Neural crest cell (in vitro differentiated cells): ENCODE data around the gene TNRC6B. TPM values are rescaled to one million over a fixed set of nuclear protein-coding genes. Genes with fewer than 3 reads are reported as not detected.

Experiments
- DNase-seq: peaks from one replicate; pipeline ENCODE4 v3.0.0; 2021; ENCODE audit warnings: low read depth, mixed read lengths, low spot score
- H3K27ac Mint-ChIP-seq: one replicate; pipeline ENCODE4 v1.8.0; 2021; ENCODE audit warnings: mild to moderate bottlenecking, mixed read lengths; ENCODE audit not compliant: unreplicated experiment
- H3K27me3 Mint-ChIP-seq: 2 replicates; pipeline ENCODE4 v1.8.0; 2021; ENCODE audit warnings: low read depth, mild to moderate bottlenecking, mixed read lengths
- H3K36me3 Mint-ChIP-seq: 2 replicates; pipeline ENCODE4 v1.8.0; 2021; ENCODE audit warnings: low read depth, mild to moderate bottlenecking, mixed read lengths
- H3K4me1 Mint-ChIP-seq: 2 replicates; pipeline ENCODE4 v1.8.0; 2021; ENCODE audit warnings: mixed read lengths
- H3K4me3 Mint-ChIP-seq: one replicate; pipeline ENCODE4 v1.8.0; 2021; ENCODE audit warnings: mild to moderate bottlenecking, mixed read lengths
- H3K9me3 Mint-ChIP-seq: 2 replicates; pipeline ENCODE4 v1.8.0; 2021; ENCODE audit warnings: mixed read lengths
- total RNA-seq: library from RNA; stranded (reverse); gene quantifications from 2 replicates; pipeline ENCODE4 v1.2.1, GENCODE V29; 2021
- TF ChIP-seq, protein P1 (sequence below): fragments of 200-600 bp; sonication (generic); conservative IDR thresholded peaks from 2 replicates; pipeline ENCODE4 v1.5.0; 2021; ENCODE audit warnings: antibody characterized with exemption, mild to moderate bottlenecking

Gene TNRC6B
- total RNA-seq, 1 donor from 2014 or later = 36.8 TPM

DNA sequence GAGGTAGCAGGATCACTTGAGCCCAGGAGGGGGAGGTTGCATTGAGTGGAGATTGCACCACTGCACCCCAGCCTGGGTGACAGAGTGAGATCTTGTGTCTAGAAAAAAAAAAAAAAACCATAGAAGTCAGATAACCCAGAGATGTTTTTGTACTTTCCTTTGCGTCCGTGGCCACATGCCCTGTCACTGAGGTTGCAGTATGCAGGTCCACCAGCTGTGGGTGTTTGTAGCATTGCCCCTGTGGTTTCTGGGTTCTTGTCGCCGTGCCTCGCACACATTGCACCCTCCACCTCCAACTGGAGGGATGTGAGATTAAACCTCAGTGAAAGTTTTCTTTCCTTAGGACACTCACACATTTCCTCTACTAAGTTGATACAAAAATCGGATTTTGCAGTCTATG lies 70.3 kb downstream of the TNRC6B start:
- peaks cover 30% of the 10 kb centered on the region for H3K4me1 Mint-ChIP-seq
- TF ChIP-seq, protein P1, sequence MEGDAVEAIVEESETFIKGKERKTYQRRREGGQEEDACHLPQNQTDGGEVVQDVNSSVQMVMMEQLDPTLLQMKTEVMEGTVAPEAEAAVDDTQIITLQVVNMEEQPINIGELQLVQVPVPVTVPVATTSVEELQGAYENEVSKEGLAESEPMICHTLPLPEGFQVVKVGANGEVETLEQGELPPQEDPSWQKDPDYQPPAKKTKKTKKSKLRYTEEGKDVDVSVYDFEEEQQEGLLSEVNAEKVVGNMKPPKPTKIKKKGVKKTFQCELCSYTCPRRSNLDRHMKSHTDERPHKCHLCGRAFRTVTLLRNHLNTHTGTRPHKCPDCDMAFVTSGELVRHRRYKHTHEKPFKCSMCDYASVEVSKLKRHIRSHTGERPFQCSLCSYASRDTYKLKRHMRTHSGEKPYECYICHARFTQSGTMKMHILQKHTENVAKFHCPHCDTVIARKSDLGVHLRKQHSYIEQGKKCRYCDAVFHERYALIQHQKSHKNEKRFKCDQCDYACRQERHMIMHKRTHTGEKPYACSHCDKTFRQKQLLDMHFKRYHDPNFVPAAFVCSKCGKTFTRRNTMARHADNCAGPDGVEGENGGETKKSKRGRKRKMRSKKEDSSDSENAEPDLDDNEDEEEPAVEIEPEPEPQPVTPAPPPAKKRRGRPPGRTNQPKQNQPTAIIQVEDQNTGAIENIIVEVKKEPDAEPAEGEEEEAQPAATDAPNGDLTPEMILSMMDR = no peak
- H3K27me3 Mint-ChIP-seq = no peaks in the 10 kb centered on the region
- H3K9me3 Mint-ChIP-seq = no peaks in the 10 kb centered on the region
- H3K36me3 Mint-ChIP-seq = peaks cover 4% of the 10 kb centered on the region
- H3K4me3 Mint-ChIP-seq = no peak overlapping the region
- DNase-seq = no peak
- H3K27ac Mint-ChIP-seq = no peak overlapping the region

DNA sequence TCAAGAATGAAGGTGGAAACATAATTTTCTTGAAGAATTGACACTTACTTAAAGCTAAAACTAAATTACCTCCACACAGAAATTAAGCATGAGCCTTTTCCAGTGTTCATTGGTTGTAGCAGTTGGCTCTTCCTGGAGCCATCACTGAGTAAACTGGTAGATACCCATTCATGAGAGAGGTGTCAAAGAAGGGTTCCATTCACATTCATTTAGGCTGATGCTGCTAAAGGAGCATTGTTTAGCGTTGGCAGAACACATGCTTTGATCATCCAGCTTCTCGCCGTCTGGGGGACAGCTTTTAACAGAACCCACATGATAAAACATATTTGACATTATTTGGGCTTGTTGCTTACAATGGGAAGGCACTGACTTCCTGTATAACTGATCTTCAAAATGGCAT lies 71.6 kb downstream of the TNRC6B start:
- no peak overlapping the region for H3K4me3 Mint-ChIP-seq
- TF ChIP-seq, protein P1 = no peak
- no peak overlapping the region for H3K27ac Mint-ChIP-seq
- H3K4me1 Mint-ChIP-seq = peaks cover 34% of the 10 kb centered on the region
- no peak for DNase-seq
- peaks cover 8% of the 10 kb centered on the region for H3K36me3 Mint-ChIP-seq
- H3K27me3 Mint-ChIP-seq = no peaks in the 10 kb centered on the region
- no peaks in the 10 kb centered on the region for H3K9me3 Mint-ChIP-seq

DNA sequence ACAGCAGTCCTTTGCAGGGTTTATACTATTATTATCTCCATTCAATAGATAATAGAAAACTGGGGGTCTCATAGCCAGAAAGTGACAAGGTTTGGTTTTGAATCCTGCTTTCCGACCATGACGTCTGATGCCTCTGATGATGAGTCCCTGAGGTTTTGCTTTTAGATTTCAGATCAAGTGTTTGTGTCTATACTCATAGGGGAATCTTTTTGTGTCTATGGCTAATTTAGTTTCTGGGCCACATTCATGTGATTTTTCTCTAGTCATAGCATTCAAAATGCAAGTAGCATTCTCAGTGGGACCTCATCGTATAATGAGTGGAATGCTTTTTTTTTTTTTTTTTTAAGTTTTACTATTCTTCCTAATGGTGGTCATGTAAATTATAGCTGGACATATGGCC lies 72.9 kb downstream of the TNRC6B start:
- Mint-ChIP-seq H3K36me3 (peaks cover 8% of the 10 kb centered on the region), H3K27ac (no peak overlapping the region), H3K27me3 (no peaks in the 10 kb centered on the region), H3K4me1 (peaks cover 34% of the 10 kb centered on the region), H3K9me3 (no peaks in the 10 kb centered on the region), H3K4me3 (no peak overlapping the region)
- TF ChIP-seq, protein P1 = no peak
- no peak for DNase-seq

DNA sequence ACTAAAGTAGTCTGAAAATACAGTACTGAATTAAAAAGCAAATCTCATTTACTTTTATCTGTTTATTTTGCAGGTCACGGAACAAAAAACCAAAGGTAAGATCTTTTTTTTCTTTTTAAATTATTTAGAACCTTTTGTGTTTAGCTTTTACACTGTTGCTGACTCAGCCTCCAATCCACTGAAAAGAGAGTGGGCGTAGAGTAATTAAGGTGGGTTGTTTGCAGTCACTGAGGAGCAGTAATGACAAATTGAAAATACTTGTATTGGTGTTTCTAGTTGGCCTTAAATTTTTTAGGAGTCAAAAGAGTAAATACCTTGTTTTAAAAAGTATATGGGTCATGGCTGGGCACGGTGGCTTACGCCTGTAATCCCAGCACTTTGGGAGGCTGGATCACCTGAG lies 73.4 kb downstream of the TNRC6B start:
- no peaks in the 10 kb centered on the region for H3K9me3 Mint-ChIP-seq
- H3K27ac Mint-ChIP-seq = no peak overlapping the region
- TF ChIP-seq, protein P1 = no peak
- no peak for DNase-seq
- no peak overlapping the region for H3K4me3 Mint-ChIP-seq
- peaks cover 11% of the 10 kb centered on the region for H3K36me3 Mint-ChIP-seq
- H3K27me3 Mint-ChIP-seq = no peaks in the 10 kb centered on the region
- peaks cover 37% of the 10 kb centered on the region for H3K4me1 Mint-ChIP-seq

DNA sequence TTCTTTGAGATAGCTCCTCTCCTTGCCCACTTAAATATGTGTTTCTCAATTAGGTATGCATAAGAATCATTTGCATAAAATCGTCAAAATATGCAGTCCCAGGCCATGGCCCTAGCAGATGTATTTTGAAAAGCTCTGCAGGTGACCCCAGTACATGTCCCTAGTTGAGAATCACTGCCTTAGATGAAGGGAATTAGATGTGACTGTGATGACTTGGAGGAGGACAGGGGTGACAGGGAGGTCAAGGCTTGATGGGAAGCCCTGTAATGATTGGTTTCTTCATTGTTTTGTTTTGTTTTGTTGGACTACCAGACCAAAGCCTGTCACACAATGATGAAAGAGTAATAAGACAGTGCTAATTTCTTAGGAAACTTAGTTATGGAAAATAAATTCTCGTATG lies 74.4 kb downstream of the TNRC6B start:
- Mint-ChIP-seq H3K4me1 (peaks cover 37% of the 10 kb centered on the region), H3K9me3 (no peaks in the 10 kb centered on the region), H3K27me3 (no peaks in the 10 kb centered on the region), H3K27ac (no peak overlapping the region), H3K36me3 (peaks cover 11% of the 10 kb centered on the region), H3K4me3 (no peak overlapping the region)
- DNase-seq = no peak
- TF ChIP-seq, protein P1 = no peak

DNA sequence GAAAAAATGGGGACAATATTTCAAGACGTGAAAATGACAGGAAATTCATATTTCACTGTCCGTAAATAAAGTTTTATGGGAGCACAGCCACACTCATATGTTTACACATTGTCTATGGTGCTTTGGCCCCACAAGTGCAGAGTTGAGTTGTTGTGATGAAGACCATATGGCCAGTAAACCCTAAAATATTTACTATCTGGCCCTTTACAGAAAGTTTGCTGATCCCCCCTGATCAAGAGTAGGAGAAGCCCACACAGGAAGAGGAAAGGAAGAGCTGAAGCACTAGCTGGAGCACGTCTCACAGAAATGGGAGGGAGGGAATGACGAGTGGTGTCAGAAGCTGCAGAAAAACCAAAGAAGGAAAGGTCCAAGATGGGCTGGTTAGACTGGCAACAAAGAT lies 78.8 kb downstream of the TNRC6B start:
- H3K27ac Mint-ChIP-seq = no peak overlapping the region
- no peaks in the 10 kb centered on the region for H3K27me3 Mint-ChIP-seq
- peaks cover 14% of the 10 kb centered on the region for H3K36me3 Mint-ChIP-seq

More for the DNA sequence above, 78.8 kb downstream of the TNRC6B start:
- no peak for DNase-seq
- Mint-ChIP-seq H3K4me1 (peaks cover 14% of the 10 kb centered on the region), H3K9me3 (no peaks in the 10 kb centered on the region), H3K4me3 (no peak overlapping the region)
- TF ChIP-seq, protein P1 = no peak
